Endodermal cell (in vitro differentiated cells): Measurements from ENCODE around the gene SPATS2. TPM values are rescaled to one million over a fixed set of nuclear protein-coding genes. Genes with fewer than 3 reads are reported as not detected.

Experiments
- DNase-seq: peaks from one replicate; pipeline ENCODE4 v3.0.0-alpha.2; 2017
- H3K27ac ChIP-seq: 2 replicates; pipeline ENCODE4 v1.5.1; 2013; ENCODE audit warnings: mild to moderate bottlenecking, low read depth, low read length, moderate library complexity
- H3K27me3 ChIP-seq: 2 replicates; pipeline ENCODE4 v1.6.1; 2013; ENCODE audit warnings: mild to moderate bottlenecking, low read length, moderate library complexity; ENCODE audit not compliant: insufficient read depth, control insufficient read depth, poor library complexity, severe bottlenecking
- H3K36me3 ChIP-seq: 2 replicates; pipeline ENCODE4 v1.7.0; 2013; ENCODE audit warnings: mild to moderate bottlenecking, low read length, moderate library complexity; ENCODE audit not compliant: control insufficient read depth, insufficient read depth
- H3K4me1 ChIP-seq: one replicate; pipeline ENCODE4 v1.7.0; 2013; ENCODE audit warnings: low read length; ENCODE audit not compliant: control insufficient read depth, insufficient read depth
- H3K4me3 ChIP-seq: 2 replicates; pipeline ENCODE4 v1.5.1; 2013; ENCODE audit warnings: mild to moderate bottlenecking, low read length, moderate library complexity
- H3K9ac ChIP-seq: 2 replicates; pipeline ENCODE4 v1.6.1; 2013; ENCODE audit warnings: mild to moderate bottlenecking, low read length, moderate library complexity; ENCODE audit not compliant: poor library complexity, severe bottlenecking; ENCODE audit errors: extremely low read depth
- H3K9me3 ChIP-seq: 2 replicates; pipeline ENCODE4 v1.6.1; 2013; ENCODE audit warnings: mild to moderate bottlenecking, low read length, moderate library complexity; ENCODE audit not compliant: control insufficient read depth
- H3K27ac Mint-ChIP-seq: 2 replicates; pipeline ENCODE4 v1.8.0; 2020; ENCODE audit warnings: mixed read lengths
- H3K27me3 Mint-ChIP-seq: 2 replicates; pipeline ENCODE4 v1.8.0; 2021; ENCODE audit warnings: mild to moderate bottlenecking, mixed read lengths; ENCODE audit not compliant: insufficient read depth
- H3K36me3 Mint-ChIP-seq: 2 replicates; pipeline ENCODE4 v1.8.0; 2020; ENCODE audit warnings: low read depth, mixed read lengths
- H3K4me1 Mint-ChIP-seq: 2 replicates; pipeline ENCODE4 v1.8.0; 2020; ENCODE audit warnings: mixed read lengths
- H3K4me3 Mint-ChIP-seq: 2 replicates; pipeline ENCODE4 v1.8.0; 2020; ENCODE audit warnings: mild to moderate bottlenecking, moderate library complexity, mixed read lengths
- H3K9me3 Mint-ChIP-seq: 2 replicates; pipeline ENCODE4 v1.8.0; 2020; ENCODE audit warnings: mild to moderate bottlenecking, mixed read lengths
- CTCF ChIP-seq: fragments of 200-600 bp; sonication (generic); conservative IDR thresholded peaks from 2 replicates; pipeline ENCODE4 v1.5.0; 2021; ENCODE audit warnings: antibody characterized with exemption, mild to moderate bottlenecking
- WGBS, 2 experiments: methylation state at CpG; one replicate each; pipeline versions ENCODE4 v1.1.5 to v1.1.7; 2013; ENCODE audit warnings: missing lambda C conversion rate in 2 of 2, mixed read lengths in 1 of 2; ENCODE audit not compliant: insufficient coverage in 1 of 2, insufficient read length in 1 of 2; 5-methylcytosine and 5-hydroxymethylcytosine counted together
- total RNA-seq, 2 donors: library from RNA; stranded (reverse); fragmentation: NEBNext Ultra II Directional in 1 of 2; extraction: Animal tissue kit (Norgen Biotek cat#: 25700) in 1 of 2; gene quantifications; 2 replicates in 1 of 2; 3 replicates in 1 of 2; pipeline ENCODE4 v1.2.1, GENCODE V29; 2021

The SPATS2 gene
- total RNA-seq, 2 donors from 2014 or later: 50.2 to 64.8 TPM

DNA sequence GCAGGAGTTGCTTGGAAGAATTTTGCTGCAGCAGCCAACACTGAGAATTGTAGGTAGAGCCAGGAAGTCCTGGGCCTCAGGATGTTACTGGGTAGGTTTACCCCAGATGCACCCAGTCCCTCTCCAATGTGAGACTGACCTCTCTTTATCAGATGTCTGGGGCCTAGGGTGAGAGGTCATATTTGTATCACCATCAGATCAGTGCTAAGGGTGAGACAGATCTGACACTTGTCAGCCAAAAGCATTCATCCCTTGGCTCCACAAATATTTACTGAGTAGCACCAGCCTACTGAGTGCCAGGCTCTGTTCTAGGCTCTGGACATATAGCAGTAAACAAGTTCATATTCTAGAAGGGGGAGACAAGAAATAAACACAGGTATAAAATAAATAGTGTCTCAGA is 39.9 kb upstream of the SPATS2 start:
- Mint-ChIP-seq H3K4me1 (peaks cover 5% of the 10 kb centered on the region), H3K27me3 (peaks cover 4% of the 10 kb centered on the region), H3K36me3 (peaks cover 30% of the 10 kb centered on the region), H3K9me3 (no peaks in the 10 kb centered on the region), H3K4me3 (no peak overlapping the region), H3K27ac (no peak overlapping the region)
- no peak for DNase-seq
- Histone ChIP-seq H3K36me3 (peaks cover 53% of the 10 kb centered on the region), H3K27ac (no peak overlapping the region), H3K9me3 (no peaks in the 10 kb centered on the region), H3K4me3 (no peak overlapping the region), H3K4me1 (peaks cover 4% of the 10 kb centered on the region), H3K9ac (no peak overlapping the region), H3K27me3 (peaks cover 13% of the 10 kb centered on the region)
- no peak for TF ChIP-seq CTCF

DNA sequence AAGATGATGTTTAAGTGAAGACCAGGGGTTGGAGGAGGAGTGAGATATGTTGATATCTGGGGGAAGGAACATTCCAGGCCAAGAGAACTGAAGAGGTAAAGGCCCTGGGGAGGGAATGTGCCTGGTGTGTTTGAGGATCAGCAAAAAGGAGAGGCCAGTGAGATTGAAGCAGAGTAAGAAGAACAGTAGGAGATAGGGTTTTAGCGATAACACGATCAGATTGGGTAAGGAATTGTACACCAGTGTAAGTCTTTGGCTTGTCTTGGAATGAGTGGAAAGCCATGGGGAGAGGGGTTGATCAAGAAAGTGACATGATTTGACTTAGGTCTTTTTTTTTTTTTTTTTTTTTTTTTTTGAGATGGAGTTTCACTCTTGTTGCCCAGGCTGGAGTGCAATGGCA is 39.4 kb upstream of the SPATS2 start:
- Mint-ChIP-seq H3K27ac (no peak overlapping the region), H3K27me3 (peaks cover 7% of the 10 kb centered on the region), H3K9me3 (no peaks in the 10 kb centered on the region), H3K4me3 (no peak overlapping the region), H3K36me3 (peaks cover 30% of the 10 kb centered on the region), H3K4me1 (peaks cover 4% of the 10 kb centered on the region)
- TF ChIP-seq CTCF: no peak
- peaks cover 53% of the 10 kb centered on the region for H3K36me3 ChIP-seq
- no peak overlapping the region for H3K9ac ChIP-seq
- H3K27me3 ChIP-seq: peaks cover 18% of the 10 kb centered on the region
- H3K9me3 ChIP-seq: no peaks in the 10 kb centered on the region
- H3K4me1 ChIP-seq: peaks cover 4% of the 10 kb centered on the region
- no peak overlapping the region for H3K27ac ChIP-seq
- DNase-seq: no peak
- H3K4me3 ChIP-seq: no peak overlapping the region
- 94% methylated on average over 2 of the region's 2 CpGs for WGBS, 2 experiments

GRCh38 chr12:49328816-49329215 is 38.4 kb upstream of the SPATS2 start:
- H3K4me3 Mint-ChIP-seq: no peak overlapping the region
- H3K4me1 Mint-ChIP-seq: no peaks in the 10 kb centered on the region
- H3K9me3 ChIP-seq: no peaks in the 10 kb centered on the region
- H3K27ac ChIP-seq: no peak overlapping the region
- no peak for TF ChIP-seq CTCF
- H3K4me3 ChIP-seq: no peak overlapping the region
- WGBS, 2 experiments: 93 to 100% methylated on average over 3 to 12 of the region's 12 CpGs
- peaks cover 30% of the 10 kb centered on the region for H3K36me3 Mint-ChIP-seq
- H3K27me3 Mint-ChIP-seq: peaks cover 14% of the 10 kb centered on the region
- DNase-seq: no peak
- H3K9me3 Mint-ChIP-seq: no peaks in the 10 kb centered on the region
- peaks cover 53% of the 10 kb centered on the region for H3K36me3 ChIP-seq
- H3K4me1 ChIP-seq: peaks cover 1% of the 10 kb centered on the region
- H3K27ac Mint-ChIP-seq: no peak overlapping the region
- no peak overlapping the region for H3K9ac ChIP-seq
- peaks cover 27% of the 10 kb centered on the region for H3K27me3 ChIP-seq
